Measurements from ENCODE around the gene CKAP4.
A peak's percentile ranks its signal among the peaks of the same experiment; 100 is the strongest.
"Not testable (repeated sequence)": the region's sequence is repeated elsewhere in the genome, so short reads cannot be mapped to it uniquely, and the experiment has no call there.

The CKAP4 gene, protein sequence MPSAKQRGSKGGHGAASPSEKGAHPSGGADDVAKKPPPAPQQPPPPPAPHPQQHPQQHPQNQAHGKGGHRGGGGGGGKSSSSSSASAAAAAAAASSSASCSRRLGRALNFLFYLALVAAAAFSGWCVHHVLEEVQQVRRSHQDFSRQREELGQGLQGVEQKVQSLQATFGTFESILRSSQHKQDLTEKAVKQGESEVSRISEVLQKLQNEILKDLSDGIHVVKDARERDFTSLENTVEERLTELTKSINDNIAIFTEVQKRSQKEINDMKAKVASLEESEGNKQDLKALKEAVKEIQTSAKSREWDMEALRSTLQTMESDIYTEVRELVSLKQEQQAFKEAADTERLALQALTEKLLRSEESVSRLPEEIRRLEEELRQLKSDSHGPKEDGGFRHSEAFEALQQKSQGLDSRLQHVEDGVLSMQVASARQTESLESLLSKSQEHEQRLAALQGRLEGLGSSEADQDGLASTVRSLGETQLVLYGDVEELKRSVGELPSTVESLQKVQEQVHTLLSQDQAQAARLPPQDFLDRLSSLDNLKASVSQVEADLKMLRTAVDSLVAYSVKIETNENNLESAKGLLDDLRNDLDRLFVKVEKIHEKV

DNA sequence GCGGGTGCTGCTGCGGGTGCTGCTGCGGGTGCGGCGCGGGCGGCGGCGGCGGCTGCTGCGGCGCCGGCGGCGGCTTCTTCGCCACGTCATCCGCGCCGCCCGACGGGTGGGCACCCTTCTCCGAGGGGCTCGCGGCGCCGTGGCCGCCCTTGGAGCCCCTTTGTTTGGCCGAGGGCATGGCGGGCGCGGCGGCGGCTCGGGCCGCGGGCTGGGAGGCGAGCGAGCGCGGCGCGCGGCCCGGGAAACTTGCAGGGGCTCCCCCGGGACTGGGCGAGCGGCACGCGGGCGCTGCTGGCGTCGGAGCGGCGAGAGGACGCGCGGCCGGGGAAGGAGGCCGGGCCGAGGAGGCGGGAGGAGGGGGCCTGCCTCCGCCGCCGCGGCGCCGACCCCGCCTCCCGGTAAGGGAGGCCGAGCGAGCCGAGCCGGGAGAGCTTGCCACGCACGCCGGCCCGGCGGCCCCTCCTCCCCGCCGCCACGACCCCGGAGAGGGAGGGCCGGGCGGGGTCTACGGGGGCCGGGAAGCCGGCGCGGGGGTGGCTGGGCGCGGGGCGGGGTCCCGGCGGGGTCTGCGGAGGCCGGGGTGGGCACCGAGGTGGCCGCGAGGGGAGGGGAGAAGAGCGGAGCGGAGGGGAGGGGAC is at the start of gene CKAP4:
TSS of gene CKAP4 (minus strand) at position 347 of the 638 bp plus-strand sequence. CDS start at position 178, 169 bp downstream.
- peak in 2 of 3 experiments; percentile 38 to 50 for DNase-seq (ENCODE audit: low read depth in 3 of 3)

DNA sequence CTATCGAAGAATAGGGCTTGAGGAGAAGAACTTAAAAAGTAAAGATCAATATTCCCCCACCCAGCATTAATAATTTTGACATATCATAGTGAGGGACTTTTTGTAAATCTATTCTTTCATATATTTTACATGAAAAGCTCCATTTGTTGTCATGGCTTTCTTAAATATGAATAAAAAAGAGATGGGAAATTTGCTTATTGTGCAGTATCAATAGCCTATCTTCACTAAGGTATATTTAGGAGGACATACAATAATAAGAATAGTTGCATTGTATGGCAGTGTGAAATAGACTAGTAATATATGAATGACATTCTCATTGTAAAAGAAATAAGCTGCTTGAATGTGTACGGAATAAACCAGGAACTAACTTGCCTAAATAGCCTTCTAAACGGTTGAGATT is 49.3 kb upstream of the CKAP4 start:
- DNase-seq (ENCODE audit: low read depth in 3 of 3), result no peak

DNA sequence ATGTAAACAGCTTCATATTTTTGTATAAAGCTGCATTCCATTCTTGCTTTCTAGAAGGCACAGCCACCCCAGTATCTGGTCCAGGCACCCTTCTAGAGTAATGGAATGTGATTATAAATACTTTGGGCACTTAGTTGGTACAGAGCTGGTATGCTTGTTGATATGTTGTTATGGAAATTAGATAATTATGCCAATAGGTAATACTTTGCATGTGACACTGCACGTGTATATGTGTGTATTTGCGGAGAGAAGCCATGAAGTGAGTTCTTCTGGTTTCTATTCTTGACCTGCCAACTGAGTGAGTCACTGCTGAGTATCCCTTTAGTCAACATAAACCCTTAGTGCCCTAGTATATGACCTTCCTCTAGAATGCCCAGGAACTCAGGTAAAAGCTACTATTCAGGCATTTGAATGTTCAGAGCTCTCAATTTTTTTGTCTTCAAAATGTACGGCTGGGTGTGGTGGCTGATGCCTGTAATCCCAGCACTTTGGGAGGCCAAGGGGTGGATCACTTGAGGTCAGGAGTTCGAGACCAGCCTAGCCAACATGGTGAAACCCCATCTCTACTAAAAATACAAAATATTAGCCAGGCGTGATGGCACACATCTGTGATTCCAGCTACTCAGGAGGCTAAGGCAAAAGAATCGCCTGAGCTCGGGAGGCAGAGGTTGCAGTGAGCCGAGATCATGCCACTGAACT is 48.5 kb upstream of the CKAP4 start:
- DNase-seq (ENCODE audit: low read depth in 3 of 3), result no peak

DNA sequence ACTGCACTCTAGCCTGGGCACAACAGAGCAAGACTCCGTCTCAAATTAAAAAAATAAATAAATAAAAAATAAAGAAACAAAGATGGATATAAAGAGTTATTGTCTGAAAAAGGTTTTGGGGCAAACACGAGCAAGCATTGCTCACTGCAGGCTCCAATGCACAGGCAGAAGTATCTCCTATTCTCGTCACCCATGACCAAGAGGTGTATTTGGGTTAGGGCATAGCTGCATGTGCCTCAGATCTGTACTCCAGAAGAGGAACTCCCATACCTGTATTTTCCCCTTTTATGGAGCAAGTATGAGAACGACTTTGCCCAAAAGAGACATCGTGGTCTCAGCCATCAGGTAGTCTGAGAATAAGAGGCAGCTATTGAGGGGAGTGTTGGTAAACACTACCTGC is 44.5 kb upstream of the CKAP4 start:
- no peak for DNase-seq (ENCODE audit: low read depth in 3 of 3)

DNA sequence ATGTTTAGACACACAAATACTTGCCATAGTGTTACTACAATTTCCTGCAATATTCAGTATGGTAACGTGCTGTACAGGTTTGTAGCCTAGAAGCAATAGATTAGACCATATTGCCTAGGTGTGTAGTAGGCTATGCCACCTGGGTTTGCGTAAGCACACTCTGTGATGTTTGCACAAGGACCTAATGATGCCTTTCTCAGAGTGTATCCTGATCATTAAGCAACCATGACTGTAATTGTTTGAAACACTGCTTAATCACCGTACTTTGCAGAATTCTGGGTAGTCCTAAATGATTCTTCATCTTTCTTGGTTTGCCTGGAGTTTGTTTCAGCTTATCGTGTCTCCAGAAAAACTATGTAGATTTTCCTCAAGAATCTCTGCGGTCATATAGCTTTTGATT is 43.5 kb upstream of the CKAP4 start:
- DNase-seq (ENCODE audit: low read depth in 3 of 3), result no peak

DNA sequence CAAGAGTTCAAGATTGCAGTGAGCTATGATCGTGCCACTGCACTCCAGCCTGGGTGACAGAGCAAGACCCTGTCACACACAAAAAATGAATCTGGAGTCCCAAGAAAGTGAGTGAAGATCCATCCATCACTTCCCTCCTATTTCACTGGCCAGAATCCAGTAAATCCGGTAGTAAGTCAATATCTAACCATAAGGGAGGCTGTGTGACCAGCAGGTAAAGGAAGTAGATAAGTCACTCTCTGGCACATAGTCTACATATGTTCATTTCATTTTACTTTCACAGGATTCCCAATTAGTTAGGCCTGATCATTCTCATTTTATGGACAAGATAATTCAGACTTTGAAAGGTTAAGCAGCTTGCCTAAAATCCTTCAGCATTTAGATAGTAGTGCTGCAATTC is 42.8 kb upstream of the CKAP4 start:
- DNase-seq (ENCODE audit: low read depth in 3 of 3), result no peak

DNA sequence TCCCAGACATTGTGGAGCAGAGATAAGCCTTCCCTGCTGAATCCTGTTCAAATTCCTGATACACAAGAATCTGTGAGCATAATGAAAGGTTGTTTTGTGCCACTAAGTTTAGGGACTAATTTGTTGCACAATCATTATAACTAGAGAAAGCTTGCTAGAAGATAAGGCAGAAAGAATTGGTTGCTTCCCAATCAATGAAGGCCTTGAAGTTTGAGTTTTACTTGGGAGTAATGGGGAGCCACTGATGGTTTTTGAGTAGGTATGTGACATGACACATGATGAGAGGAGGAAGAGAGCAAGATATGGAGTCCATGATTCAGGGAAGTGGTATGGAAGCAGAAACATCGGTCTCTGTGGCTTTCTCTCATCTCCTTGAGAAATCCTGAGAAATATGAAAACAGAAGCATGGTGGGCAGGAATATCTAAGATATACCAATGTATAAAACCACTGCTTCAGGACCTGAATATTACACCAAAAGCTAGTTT is 41.4 kb upstream of the CKAP4 start:
- no peak for DNase-seq (ENCODE audit: low read depth in 3 of 3)

DNA sequence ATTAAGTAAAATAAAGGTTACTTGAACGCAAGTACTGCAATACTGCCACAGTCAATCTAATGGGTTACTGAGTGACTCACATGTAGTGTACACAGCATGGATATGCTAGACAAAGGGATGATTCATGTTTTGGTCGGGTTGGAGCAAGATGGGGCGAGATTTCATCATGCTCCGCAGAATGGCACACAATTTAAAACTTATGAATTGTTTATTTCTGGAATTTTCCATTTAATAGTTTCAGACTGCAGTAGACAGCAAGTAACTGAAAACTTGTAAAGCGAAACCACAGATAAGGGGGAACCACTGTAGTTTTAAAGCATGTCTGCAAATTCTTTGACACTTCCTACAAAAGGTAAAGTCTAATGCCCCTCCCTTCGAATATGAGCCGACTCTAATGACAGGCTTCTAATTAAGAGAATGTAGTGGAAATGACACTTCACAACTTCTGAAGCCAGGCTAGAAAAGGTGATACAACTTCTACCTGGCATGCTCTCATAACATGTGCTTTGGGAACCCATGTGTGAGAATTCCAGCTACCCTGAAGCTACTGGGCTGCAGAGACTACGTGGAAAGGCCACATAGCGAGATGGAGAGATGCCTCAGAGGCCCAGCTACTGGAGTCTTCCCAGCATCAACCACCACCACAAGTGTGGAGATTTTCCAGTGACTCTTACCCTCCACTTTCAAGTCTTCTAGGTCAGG is 40.8 kb upstream of the CKAP4 start:
- DNase-seq (ENCODE audit: low read depth in 3 of 3), result no peak

DNA sequence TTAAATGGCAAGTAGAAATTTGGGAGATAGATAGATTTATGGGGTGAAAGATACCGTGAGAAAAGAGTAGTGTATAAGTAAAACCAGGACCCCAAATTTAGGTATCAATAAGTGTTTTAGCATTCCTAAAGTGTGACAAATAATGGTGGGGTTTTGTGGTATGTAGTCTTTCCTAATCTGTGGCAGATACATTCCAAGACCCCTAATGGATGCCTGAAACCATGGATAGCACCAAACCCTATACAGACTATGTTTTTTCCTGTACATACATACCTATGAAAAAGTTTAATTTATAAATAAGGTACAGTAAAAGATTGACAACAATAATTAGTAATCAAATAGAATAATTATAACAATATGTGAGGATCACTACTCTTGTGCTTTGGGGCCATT is 40.3 kb upstream of the CKAP4 start:
- no peak for DNase-seq (ENCODE audit: low read depth in 3 of 3)

DNA sequence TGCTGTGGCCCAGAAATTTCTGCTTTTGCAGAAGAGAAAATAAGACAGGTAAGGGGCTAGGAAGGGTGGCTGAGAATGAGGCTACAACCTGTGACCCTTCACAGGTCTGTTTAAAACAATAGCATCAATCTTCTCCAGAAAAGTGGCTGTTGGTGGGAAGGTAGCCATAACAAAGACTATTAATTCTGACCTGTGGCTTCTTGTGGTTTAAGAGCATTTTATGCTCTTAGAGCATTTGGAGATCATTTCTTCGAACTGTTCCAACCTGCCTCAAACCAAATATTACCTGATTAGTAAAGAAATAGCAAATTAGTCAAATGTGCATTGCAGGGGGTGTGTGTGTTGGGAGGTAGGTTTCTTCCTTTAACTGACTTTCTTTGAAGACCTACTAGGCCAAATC is 39.5 kb upstream of the CKAP4 start:
- no peak for DNase-seq (ENCODE audit: low read depth in 3 of 3)

DNA sequence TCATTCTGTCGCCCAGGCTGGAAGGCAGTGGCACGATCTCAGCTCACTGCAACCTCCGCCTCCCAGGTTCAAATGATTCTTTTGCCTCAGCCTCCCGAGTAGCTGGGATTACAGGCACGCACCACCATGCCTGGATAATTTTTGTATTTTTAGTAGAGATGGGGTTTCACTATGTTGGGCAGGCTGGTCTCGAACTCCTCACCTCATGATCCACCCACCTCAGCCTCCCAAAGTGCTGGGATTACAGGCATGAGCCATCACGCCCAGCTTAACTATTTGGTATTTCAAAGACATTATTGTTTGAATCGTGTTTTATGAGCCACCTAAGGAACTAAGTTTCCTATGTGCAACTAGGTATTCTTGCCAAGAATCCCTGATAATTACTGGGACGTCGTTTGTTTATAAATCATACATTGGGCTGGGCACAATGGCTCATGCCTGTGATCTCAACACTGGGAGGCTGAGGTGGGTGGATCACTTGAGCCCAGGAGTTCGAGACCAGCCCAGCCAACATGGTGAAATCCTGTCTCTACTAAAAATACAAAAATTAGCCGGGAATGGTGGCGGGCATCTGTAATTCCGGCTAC is 38.8 kb upstream of the CKAP4 start:
- DNase-seq (ENCODE audit: low read depth in 3 of 3), result not testable (repeated sequence)

DNA sequence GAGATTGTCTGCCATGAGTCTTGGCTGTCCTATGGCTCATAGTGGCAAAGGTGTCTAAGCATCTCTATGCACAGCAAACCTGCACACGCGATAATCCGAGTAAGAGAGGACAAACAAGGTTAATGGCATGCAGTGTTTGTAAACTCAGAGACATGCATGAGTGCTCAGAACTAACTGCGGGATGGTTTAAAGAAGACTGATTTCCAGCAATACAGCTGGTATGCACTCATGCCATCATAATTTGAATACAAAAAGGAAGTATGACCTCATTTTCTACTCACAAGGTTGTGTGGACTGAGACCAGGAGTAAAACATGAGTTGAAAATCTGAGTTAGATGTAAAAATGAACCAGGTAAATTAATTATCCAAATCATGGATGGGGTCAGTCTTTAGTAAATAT is 38.2 kb upstream of the CKAP4 start:
- no peak for DNase-seq (ENCODE audit: low read depth in 3 of 3)

DNA sequence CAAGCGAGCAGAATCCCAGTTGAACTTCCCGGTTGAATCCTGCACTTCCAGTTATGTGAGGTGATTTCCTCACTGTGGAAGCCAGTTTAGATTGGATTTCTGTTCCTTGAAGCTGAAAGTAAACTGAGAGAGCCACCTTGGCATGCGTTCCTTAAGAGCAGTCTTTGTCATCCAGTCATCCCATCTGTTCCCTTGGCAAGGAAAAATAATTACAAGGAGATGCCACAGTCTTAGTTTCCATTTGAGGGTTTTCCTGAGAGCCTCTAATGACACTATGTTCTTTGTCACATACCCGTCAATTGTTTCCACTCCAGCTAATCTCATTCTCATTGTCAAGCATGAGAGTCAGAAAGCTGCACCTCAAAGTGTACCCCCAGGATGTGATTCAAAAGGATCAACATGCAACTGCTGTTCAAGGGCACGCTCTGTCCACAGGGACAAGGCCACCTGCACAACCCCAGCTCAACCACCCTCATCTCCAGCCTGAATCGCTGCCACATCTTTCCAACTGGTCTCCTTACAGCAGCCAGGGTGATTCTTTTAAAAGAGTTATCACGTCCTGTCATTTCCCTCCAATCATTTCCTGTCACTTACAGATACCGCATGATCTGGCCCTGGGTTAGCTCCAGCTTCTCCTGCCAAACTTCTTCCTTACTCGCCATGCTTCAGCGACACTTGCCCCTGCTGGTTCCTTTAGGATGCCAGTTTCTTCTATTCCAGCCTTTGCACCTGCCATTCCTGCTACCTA is 36.7 kb upstream of the CKAP4 start:
- DNase-seq (ENCODE audit: low read depth in 3 of 3), result no peak

DNA sequence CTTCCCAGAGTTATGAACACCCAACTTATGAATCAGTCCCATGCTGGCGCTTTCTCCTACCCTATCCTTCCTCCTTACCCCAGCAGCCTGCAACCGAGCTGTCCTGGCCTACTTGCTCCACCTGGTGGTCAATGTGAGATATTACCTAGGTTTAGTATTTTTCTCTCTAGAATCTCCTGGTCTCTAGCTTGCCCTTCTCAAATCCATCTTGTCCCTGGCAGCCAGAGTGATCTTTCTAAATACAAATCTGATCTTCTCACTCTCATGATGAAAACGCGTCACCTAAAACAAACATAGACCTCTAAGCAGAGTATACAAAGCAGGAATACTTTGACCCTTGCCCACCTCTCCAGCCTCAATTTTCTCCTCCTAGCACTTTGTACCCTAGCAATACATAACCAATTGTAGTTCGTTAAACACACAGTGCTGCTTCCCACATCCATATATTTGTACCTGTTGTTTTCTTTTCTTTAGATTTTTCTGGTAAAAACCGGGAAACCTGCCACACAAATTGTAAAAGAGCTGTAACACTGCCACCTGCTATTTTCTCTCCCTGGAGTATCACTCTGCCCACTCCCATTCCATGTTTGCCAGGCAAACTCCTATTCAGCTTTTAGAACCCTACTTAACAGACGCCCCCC is 34.8 kb upstream of the CKAP4 start:
- DNase-seq (ENCODE audit: low read depth in 3 of 3), result peak in 2 of 3 experiments; percentile 8 to 32

DNA sequence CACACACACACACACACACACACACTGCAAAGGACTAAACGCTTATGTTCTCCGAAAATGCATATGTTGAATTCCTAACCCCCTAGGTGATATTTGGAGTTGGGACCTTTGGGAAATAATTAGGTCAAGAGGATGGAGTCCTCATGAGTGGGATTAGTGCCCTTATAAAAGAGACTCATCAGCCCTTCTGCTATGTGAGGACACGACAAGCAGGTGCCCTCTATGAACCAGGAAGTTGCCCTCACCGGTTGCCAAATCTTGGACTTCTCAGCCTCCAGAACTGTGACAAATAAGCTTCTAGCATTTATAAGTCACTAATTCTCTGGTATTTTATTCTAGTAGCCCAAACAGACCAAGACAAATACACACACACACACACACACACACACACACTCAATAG is 34.0 kb upstream of the CKAP4 start:
- no peak for DNase-seq (ENCODE audit: low read depth in 3 of 3)

DNA sequence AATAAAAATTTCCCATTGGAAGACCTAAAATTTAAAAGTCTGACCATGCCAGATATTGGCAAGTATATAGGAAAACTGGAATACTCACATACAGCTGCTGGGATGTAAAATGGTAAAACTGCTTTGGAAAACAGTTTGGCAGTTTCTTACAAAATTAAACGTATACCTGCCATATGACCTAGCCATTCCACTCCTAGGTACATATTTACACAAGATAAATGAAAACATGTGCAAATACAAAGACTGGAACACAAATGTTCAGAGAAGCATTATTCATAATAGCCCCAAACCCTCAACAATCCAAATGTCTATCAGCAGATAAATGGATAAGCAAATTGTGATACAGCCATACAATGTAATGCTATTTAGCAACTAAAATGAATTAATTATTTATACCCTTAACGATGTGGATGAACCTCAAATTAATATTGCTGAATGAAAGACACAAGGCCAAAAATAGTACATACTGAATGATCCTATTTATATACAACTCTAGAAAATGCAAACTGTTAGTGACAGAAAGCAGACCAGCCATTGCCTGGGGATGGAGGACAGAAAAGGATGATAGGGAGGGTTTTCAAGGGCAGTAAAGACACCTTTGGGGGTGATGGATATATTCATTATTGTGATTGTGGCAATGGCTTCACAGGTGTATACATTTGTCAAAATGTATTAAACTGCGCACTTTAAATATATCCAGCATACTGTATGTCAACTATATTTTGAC is 33.4 kb upstream of the CKAP4 start:
- DNase-seq (ENCODE audit: low read depth in 3 of 3), result no peak

DNA sequence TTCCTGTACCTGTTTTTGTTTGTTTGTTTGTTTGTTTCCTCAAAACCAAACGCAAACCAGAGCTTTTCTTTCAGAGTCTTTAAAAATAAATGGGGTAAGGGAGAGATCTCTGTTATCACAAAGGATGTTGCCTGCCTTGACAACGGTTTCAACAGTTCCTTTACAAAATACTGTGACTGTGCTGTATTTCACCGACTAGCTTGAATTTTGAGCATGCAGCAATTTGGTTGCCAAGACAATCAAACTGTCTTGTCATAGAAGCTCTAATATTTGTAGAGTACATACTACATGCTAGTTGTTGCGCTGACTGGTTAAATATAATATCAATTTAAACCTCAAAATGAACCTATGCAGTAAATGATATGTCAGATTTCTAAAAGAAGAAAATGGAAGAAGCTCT is 32.3 kb upstream of the CKAP4 start:
- no peak for DNase-seq (ENCODE audit: low read depth in 3 of 3)

DNA sequence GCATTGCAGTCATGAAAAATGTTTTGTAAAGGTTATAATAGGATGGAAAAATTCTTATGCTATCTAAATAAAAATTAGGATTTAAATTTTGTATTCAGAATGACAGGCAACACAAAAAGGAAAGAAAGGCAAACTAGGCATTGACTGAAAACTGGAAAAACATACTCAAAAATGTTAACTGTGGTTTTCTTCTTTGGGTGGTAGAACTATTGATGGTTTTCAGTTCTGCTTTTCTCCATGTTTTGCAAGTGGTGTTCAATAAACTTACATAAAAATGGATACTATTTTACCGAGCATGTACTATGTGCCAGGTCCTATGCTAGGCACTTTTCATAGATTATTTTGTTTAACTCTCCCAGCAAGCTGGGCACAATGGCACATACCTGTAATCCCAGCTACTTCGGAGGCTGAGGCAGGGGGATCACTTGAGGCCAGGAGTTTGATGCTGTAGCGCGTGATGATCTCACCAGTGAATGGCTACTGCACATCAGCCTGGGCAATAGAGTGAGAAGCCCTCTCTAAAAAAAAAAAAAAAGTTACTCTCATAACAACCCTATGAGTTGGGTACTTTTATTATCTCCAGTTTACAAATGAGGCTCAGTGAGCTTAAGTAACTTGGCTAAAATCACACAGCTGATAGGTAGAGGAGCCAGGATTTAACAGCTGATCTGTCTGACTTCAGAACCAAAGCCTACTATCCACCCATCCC is 28.4 kb upstream of the CKAP4 start:
- DNase-seq (ENCODE audit: low read depth in 3 of 3), result no peak

DNA sequence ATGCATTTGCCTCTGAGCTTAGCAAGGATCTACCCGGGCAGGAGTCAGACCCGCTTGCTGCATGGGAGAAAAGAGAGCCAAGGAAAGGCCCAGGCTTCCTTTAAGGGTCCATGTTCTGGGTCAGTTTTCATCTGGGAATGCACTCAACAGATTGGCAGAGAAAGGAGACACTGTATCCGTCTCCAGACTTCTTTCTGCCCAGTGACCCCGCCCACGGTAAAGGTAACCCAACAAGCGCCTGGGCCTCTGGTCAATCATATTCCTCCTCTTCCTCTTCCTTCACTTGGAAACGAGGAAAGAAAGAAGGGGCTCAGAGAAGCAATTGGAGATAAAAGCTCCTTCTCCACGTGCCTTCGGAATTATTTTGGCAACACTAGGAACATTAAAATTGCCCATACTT is 27.6 kb upstream of the CKAP4 start:
- DNase-seq (ENCODE audit: low read depth in 3 of 3), result no peak

Data from stimulated activated CD4-positive, alpha-beta T cell treated with anti-CD3 and anti-CD28 coated beads, TNF-alpha, amount 100 ng/mL, for 4 hours (primary cell).